ENCODE measurements around the gene ANKS1A.

DNA sequence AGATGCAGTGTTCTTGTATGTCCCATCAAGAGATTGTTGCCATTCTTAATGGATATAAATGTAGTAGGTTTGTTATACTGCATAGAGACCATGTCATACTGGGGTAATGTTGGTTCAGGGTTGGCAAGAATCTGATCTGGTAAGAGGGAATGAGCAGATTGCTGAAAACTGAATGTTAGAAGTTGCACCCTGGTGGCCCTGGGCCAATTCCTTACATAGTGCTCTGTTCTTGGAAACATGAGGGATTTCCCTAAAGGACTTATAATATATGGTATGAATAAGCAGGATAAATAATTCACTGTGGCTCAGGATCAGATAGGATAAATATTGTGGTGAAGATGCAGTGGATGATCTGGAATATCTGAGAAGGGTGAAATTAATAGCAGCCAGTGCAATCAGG is 70.2 kb downstream of the ANKS1A start:
- TF ChIP-seq, protein P1, sequence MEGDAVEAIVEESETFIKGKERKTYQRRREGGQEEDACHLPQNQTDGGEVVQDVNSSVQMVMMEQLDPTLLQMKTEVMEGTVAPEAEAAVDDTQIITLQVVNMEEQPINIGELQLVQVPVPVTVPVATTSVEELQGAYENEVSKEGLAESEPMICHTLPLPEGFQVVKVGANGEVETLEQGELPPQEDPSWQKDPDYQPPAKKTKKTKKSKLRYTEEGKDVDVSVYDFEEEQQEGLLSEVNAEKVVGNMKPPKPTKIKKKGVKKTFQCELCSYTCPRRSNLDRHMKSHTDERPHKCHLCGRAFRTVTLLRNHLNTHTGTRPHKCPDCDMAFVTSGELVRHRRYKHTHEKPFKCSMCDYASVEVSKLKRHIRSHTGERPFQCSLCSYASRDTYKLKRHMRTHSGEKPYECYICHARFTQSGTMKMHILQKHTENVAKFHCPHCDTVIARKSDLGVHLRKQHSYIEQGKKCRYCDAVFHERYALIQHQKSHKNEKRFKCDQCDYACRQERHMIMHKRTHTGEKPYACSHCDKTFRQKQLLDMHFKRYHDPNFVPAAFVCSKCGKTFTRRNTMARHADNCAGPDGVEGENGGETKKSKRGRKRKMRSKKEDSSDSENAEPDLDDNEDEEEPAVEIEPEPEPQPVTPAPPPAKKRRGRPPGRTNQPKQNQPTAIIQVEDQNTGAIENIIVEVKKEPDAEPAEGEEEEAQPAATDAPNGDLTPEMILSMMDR (IDR thresholded peaks at IDR 0.05): no peak
- no peak for TF ChIP-seq POLR2A (IDR thresholded peaks at IDR 0.05)

Data from ovary (tissue), 3 donors.